Ascending aorta (tissue), 2 donors: ENCODE data around the gene CHST1. TPM values are rescaled to one million over a fixed set of nuclear protein-coding genes. Genes with fewer than 3 reads are reported as not detected.

ENCODE experiments used
- DNase-seq, 2 donors: peaks; one replicate each; pipeline ENCODE4 v3.0.0-alpha.2; 2019; ENCODE audit warnings: low spot score in 2 of 2
- H3K27ac ChIP-seq, 2 donors: fragments of 200-600 bp; sonication (generic); one replicate each; pipeline ENCODE4 v1.5.1; 2016 to 2017; ENCODE audit warnings: mild to moderate bottlenecking in 1 of 2
- H3K27me3 ChIP-seq: fragments of 200-600 bp; sonication (generic); one replicate; pipeline ENCODE4 v1.5.1; 2017
- H3K36me3 ChIP-seq, 2 donors: fragments of 200-600 bp; sonication (generic); one replicate each; pipeline ENCODE4 v1.5.1; 2016
- H3K4me1 ChIP-seq, 2 donors: fragments of 200-600 bp; sonication (generic); one replicate each; pipeline ENCODE4 v1.5.1; 2016 to 2017; ENCODE audit warnings: mild to moderate bottlenecking in 1 of 2
- H3K4me3 ChIP-seq, 2 donors: fragments of 200-600 bp; sonication (generic); one replicate each; pipeline ENCODE4 v1.5.1; 2016 to 2017; ENCODE audit warnings: mild to moderate bottlenecking in 1 of 2
- H3K9me3 ChIP-seq, 2 donors: fragments of 200-600 bp; sonication (generic); one replicate each; pipeline ENCODE4 v1.5.1; 2016
- intact Hi-C: fragments of 100-400 bp; cut with DNase I; formaldehyde crosslinking; loops from one replicate; pipeline ENCODE4 v1.15.1; 2023
- total RNA-seq: library from RNA; depleted of rRNA; stranded (reverse); fragments of >200 nt; gene quantifications from one replicate; pipeline ENCODE4 v1.1.0, GENCODE V29; 2016
- TF ChIP-seq, protein P1 (sequence below), 3 experiments: fragments of 200-600 bp in 2 of 3; fragments of 450-650 bp in 1 of 3; sonication (generic) in 2 of 3; IDR thresholded peaks; one replicate each; pipeline ENCODE4 v1.5.1; 2016 to 2019; ENCODE audit warnings: antibody characterized with exemption in 3 of 3, mild to moderate bottlenecking in 1 of 3, moderate library complexity in 1 of 3

The CHST1 gene
- total RNA-seq, 1 donor from 2014 or later: 40.2 TPM

DNA sequence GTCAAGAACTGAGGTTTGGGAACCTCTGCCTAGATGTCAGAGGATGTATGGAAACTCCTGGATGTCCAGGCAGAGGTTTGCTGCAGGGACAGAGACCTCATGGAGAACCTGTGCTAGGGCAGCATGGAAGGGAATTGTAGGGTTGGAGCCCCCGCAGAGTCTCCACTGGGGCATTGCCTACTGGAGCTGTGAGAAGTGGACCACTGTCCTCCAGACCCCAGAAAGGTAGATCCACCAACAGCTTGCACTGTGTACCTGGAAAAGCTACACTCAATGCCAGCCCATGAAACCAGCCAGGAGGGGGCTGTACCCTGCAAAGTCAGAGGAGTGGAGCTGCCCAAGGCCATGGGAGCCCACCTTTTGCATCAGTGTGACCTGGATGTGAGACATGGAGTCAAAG, 29.5 kb downstream of the CHST1 start:
- H3K4me3 ChIP-seq: no peak overlapping the region
- H3K27me3 ChIP-seq: no peaks in the 10 kb centered on the region
- H3K36me3 ChIP-seq: no peaks in the 10 kb centered on the region
- TF ChIP-seq, protein P1, sequence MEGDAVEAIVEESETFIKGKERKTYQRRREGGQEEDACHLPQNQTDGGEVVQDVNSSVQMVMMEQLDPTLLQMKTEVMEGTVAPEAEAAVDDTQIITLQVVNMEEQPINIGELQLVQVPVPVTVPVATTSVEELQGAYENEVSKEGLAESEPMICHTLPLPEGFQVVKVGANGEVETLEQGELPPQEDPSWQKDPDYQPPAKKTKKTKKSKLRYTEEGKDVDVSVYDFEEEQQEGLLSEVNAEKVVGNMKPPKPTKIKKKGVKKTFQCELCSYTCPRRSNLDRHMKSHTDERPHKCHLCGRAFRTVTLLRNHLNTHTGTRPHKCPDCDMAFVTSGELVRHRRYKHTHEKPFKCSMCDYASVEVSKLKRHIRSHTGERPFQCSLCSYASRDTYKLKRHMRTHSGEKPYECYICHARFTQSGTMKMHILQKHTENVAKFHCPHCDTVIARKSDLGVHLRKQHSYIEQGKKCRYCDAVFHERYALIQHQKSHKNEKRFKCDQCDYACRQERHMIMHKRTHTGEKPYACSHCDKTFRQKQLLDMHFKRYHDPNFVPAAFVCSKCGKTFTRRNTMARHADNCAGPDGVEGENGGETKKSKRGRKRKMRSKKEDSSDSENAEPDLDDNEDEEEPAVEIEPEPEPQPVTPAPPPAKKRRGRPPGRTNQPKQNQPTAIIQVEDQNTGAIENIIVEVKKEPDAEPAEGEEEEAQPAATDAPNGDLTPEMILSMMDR (IDR thresholded peaks at IDR 0.05): no peak
- no peaks in the 10 kb centered on the region for H3K9me3 ChIP-seq
- no peaks in the 10 kb centered on the region for H3K4me1 ChIP-seq
- intact Hi-C loops: no loop called here
- DNase-seq: no peak
- no peak overlapping the region for H3K27ac ChIP-seq

DNA sequence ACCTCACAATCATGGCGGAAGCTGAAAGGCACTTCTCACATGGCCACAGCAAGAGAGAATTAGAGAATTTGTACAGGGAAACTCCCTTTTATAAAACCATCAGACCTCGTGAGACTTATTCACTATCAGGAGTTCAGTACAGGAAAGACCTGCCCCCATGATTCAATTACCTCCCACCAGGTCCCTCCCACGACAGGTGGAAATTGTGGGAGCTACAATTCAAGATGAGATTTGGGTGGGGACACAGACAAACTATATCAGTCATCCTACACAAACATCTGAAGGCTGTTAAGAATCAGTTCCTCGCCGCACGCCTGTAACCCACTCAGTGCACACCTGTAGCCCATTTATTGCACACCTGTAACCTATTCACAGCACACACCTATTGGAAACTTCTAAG, 39.8 kb downstream of the CHST1 start:
- no peak overlapping the region for H3K4me3 ChIP-seq
- TF ChIP-seq, protein P1 (IDR thresholded peaks at IDR 0.05): no peak
- H3K36me3 ChIP-seq: no peaks in the 10 kb centered on the region
- peaks cover 0 to 3% of the 10 kb centered on the region in 2 donors for H3K9me3 ChIP-seq
- DNase-seq: no peak
- no peaks in the 10 kb centered on the region for H3K27me3 ChIP-seq
- intact Hi-C loops: no loop called here
- H3K27ac ChIP-seq: no peak overlapping the region
- H3K4me1 ChIP-seq: no peaks in the 10 kb centered on the region

DNA sequence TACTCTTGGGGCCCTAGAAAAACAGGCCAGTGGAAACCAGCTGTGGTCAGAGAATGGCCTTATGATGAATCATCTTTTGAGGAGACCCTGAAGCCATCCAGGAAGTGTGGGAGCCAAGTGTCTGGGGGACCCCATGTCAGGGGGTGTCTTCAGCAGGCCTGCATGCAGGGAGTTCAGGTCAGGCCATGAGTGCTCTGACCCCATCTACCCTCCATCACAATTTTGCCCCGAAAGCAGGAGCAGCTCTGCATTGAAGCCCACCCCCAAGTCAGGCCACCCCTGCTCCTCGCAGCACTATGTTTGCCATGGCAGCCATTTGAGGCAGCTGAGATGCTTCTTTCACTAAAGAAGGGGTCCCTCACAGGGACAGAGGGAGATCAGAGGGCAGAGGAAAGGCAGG, 41.3 kb downstream of the CHST1 start:
- no peak for DNase-seq
- Histone ChIP-seq H3K36me3 (no peaks in the 10 kb centered on the region), H3K4me3 (no peak overlapping the region), H3K27ac (no peak overlapping the region), H3K9me3 (peaks cover 0 to 4% of the 10 kb centered on the region in 2 donors), H3K4me1 (no peaks in the 10 kb centered on the region), H3K27me3 (no peaks in the 10 kb centered on the region)
- intact Hi-C loops: no loop called here
- TF ChIP-seq, protein P1 (IDR thresholded peaks at IDR 0.05): no peak

DNA sequence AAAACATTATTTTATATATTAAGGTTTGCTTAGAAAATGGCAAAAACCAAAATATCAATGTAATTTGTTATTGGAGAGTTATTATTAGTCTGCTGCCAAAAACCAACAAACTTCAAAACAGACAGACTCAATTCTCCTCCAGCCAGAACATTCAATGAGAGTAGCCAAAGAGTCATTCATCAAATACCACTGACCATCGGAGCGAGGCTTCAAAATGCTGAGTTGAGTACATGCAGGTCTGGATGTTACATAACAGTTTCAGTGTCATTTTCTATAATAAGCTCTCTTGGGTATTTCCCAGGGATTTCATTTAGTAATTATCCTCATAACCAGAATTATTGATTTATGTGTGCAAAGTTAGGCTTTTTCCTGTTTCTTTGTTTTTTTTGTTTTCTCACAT, 42.6 kb downstream of the CHST1 start:
- intact Hi-C loops: no loop called here
- Histone ChIP-seq H3K27ac (no peak overlapping the region), H3K9me3 (peaks cover 0 to 4% of the 10 kb centered on the region in 2 donors), H3K36me3 (no peaks in the 10 kb centered on the region), H3K4me3 (no peak overlapping the region), H3K27me3 (no peaks in the 10 kb centered on the region), H3K4me1 (no peaks in the 10 kb centered on the region)
- no peak for DNase-seq
- TF ChIP-seq, protein P1 (IDR thresholded peaks at IDR 0.05): no peak

DNA sequence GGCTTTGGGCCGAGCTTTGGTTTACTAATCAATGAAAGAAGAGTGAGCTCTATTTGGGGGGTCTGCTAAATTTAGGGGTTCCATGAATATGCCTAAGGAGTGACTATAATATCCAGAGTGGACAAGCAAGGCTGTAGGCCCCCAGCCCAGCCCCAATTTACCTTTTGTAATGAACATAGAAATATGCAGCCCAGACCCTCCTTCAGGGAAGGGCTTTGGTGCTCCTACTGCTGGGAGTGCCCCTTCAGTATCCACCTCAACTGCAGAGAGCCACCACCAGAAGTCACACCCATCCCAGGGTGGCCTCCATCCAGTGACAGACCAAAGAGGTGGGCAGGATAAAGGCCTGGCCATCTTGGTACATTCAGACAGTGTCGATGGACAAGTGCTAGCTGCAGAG, 43.1 kb downstream of the CHST1 start:
- no peaks in the 10 kb centered on the region for H3K27me3 ChIP-seq
- TF ChIP-seq, protein P1 (IDR thresholded peaks at IDR 0.05): no peak
- no peak for DNase-seq
- peaks cover 0 to 4% of the 10 kb centered on the region in 2 donors for H3K9me3 ChIP-seq
- H3K27ac ChIP-seq: no peak overlapping the region
- no peaks in the 10 kb centered on the region for H3K36me3 ChIP-seq
- H3K4me3 ChIP-seq: no peak overlapping the region
- no peaks in the 10 kb centered on the region for H3K4me1 ChIP-seq
- intact Hi-C loops: no loop called here

DNA sequence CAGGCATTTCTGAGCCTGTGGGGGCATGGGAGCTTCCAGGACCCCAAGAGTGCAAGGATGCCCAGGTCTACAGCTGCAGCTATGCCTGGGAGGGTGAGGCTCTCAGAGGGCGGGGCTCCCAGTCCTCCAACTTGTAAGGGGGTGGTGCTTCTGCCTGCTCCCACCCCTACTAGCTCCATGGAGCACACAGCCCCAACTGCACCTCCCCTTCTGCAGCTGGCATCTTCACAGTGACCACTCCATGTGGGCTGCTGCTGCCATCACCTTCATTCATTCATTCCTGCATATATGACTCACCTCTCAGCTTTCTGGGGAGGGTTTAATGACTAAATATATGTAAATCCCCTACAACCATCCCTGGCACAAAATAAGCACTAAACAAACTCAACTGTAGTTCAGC, 43.8 kb downstream of the CHST1 start:
- Histone ChIP-seq H3K4me1 (no peaks in the 10 kb centered on the region), H3K27ac (no peak overlapping the region), H3K36me3 (no peaks in the 10 kb centered on the region), H3K27me3 (no peaks in the 10 kb centered on the region), H3K4me3 (no peak overlapping the region), H3K9me3 (peaks cover 0 to 4% of the 10 kb centered on the region in 2 donors)
- DNase-seq: no peak
- TF ChIP-seq, protein P1 (IDR thresholded peaks at IDR 0.05): no peak
- intact Hi-C loops: no loop called here
